GM19438 (cell line): ENCODE results near the gene SEMA4D.
A peak's percentile ranks its signal among the peaks of the same experiment; 100 is the strongest.
"Not testable (repeated sequence)": the region's sequence is repeated elsewhere in the genome, so short reads cannot be mapped to it uniquely, and the experiment has no call there.

Source experiments
- ATAC-seq: cut with Tn5 transposase; IDR thresholded peaks from one replicate; pipeline ENCODE4 v1.9.1; 2021; ENCODE audit warnings: low read depth; ENCODE audit not compliant: unreplicated experiment

The SEMA4D gene

GRCh38 chr9:89483592-89484474, 14.1 kb downstream of the SEMA4D start:
- peak; percentile 67 for ATAC-seq

- ATAC-seq = no peak
Measured at GRCh38 chr9:89482901-89483361, 15.0 kb downstream of the SEMA4D start.

GRCh38 chr9:89482056-89482851, 15.7 kb downstream of the SEMA4D start:
- ATAC-seq = no peak

GRCh38 chr9:89481538-89481915, 16.4 kb downstream of the SEMA4D start:
- ATAC-seq = no peak

- ATAC-seq = no peak
Measured at GRCh38 chr9:89480825-89481537, 16.9 kb downstream of the SEMA4D start.

- not testable (repeated sequence) for ATAC-seq
Measured at GRCh38 chr9:89480372-89480771, 17.5 kb downstream of the SEMA4D start.

- not testable (repeated sequence) for ATAC-seq
Measured at GRCh38 chr9:89479669-89480011, 18.3 kb downstream of the SEMA4D start.

GRCh38 chr9:89478821-89479668, 18.9 kb downstream of the SEMA4D start:
- no peak for ATAC-seq

- no peak for ATAC-seq
Measured at GRCh38 chr9:89477811-89478630, 19.9 kb downstream of the SEMA4D start.

- no peak for ATAC-seq
Measured at GRCh38 chr9:89477384-89477783, 20.5 kb downstream of the SEMA4D start.

GRCh38 chr9:89476546-89476945, 21.4 kb downstream of the SEMA4D start:
- ATAC-seq = no peak

- no peak for ATAC-seq
Measured at GRCh38 chr9:89475891-89476440, 21.9 kb downstream of the SEMA4D start.

GRCh38 chr9:89474939-89475338, 23.0 kb downstream of the SEMA4D start:
- ATAC-seq = no peak

GRCh38 chr9:89473762-89474469, 24.0 kb downstream of the SEMA4D start:
- peak; percentile 59 for ATAC-seq

GRCh38 chr9:89471796-89472320, 26.1 kb downstream of the SEMA4D start:
- ATAC-seq = not testable (repeated sequence)

GRCh38 chr9:89471390-89471789, 26.5 kb downstream of the SEMA4D start:
- no peak for ATAC-seq

GRCh38 chr9:89470224-89470839, 27.6 kb downstream of the SEMA4D start:
- no peak for ATAC-seq

- ATAC-seq = no peak
Measured at GRCh38 chr9:89469003-89469402, 28.9 kb downstream of the SEMA4D start.
